ENCODE data around the gene RNASET2. TPM values are rescaled to one million over a fixed set of nuclear protein-coding genes. Genes with fewer than 3 reads are reported as not detected.

The RNASET2 gene
- total RNA-seq, 1 donor from 2014 or later = 27.1 TPM

DNA sequence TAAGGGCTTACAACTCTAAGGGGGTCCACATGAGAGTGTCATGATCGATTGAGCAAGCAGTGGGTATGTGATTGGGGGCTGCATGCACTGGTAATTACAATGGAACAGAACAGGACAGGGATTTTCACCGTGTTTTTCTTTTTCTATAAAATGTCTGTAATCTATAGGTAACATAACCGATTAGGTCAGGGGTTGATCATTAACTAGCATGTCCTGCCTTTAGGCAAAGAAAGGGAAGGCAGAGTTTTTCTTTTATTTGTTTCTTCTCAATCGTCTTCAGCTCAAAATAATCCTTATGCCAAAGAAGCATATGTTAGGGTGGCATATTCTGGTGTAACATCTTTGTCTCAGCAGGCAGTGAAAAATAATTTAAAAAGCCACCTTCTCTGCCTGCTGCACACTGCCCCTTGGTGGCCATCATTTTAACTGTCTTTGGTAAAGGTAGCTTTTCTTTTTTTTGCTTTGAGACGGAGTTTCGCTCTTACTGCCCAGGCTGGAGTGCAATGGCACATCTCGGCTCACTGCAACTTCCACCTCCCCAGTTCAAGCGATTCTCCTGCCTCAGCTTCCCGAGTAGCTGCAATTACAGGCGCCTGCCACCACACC, 33.2 kb upstream of the RNASET2 start:
- DNase-seq (ENCODE audit: low spot score) = no peak
- H3K36me3 Mint-ChIP-seq (ENCODE audit: low read depth) = no peaks in the 10 kb centered on the region
- H3K27ac Mint-ChIP-seq (ENCODE audit: unreplicated experiment) = no peak overlapping the region
- TF ChIP-seq, protein P1, sequence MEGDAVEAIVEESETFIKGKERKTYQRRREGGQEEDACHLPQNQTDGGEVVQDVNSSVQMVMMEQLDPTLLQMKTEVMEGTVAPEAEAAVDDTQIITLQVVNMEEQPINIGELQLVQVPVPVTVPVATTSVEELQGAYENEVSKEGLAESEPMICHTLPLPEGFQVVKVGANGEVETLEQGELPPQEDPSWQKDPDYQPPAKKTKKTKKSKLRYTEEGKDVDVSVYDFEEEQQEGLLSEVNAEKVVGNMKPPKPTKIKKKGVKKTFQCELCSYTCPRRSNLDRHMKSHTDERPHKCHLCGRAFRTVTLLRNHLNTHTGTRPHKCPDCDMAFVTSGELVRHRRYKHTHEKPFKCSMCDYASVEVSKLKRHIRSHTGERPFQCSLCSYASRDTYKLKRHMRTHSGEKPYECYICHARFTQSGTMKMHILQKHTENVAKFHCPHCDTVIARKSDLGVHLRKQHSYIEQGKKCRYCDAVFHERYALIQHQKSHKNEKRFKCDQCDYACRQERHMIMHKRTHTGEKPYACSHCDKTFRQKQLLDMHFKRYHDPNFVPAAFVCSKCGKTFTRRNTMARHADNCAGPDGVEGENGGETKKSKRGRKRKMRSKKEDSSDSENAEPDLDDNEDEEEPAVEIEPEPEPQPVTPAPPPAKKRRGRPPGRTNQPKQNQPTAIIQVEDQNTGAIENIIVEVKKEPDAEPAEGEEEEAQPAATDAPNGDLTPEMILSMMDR (IDR thresholded peaks at IDR 0.05) = peak; percentile 76
- H3K9me3 Mint-ChIP-seq (ENCODE audit: low read depth) = no peaks in the 10 kb centered on the region
- peaks cover 16% of the 10 kb centered on the region for H3K4me1 Mint-ChIP-seq (ENCODE audit: low read depth)
- H3K27me3 Mint-ChIP-seq (ENCODE audit: low read depth) = no peaks in the 10 kb centered on the region
- no peak overlapping the region for H3K4me3 Mint-ChIP-seq (ENCODE audit: unreplicated experiment)

DNA sequence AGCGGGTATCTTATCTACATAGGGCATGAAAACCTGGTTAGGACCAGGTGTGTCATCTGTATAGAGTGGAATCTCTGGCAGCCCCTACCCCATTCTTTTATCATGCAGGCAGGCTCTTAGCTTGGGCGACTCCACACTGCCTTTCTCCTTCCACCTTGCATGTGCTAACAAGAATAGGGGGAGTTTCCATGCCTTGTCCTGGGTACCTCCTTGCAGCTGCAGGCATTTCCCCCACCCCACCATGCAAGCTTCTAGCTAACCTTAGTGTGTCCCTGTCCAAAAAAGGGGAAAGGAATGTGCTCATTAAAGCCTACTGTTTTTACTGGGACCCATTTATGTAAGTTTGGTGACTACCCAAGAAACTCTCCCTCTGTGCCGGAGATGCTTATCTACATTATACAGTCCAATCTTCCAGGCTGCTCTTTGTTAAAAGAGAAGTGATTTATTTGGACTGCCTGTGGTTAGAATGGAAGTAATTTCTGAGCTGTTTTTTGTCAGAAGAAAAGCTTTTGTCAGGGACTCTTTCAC, 32.4 kb upstream of the RNASET2 start:
- peaks cover 22% of the 10 kb centered on the region for H3K4me1 Mint-ChIP-seq (ENCODE audit: low read depth)
- H3K4me3 Mint-ChIP-seq (ENCODE audit: unreplicated experiment) = no peak overlapping the region
- no peak for DNase-seq (ENCODE audit: low spot score)
- TF ChIP-seq, protein P1 (IDR thresholded peaks at IDR 0.05) = no peak
- H3K9me3 Mint-ChIP-seq (ENCODE audit: low read depth) = no peaks in the 10 kb centered on the region
- no peaks in the 10 kb centered on the region for H3K36me3 Mint-ChIP-seq (ENCODE audit: low read depth)
- H3K27ac Mint-ChIP-seq (ENCODE audit: unreplicated experiment) = no peak overlapping the region
- no peaks in the 10 kb centered on the region for H3K27me3 Mint-ChIP-seq (ENCODE audit: low read depth)

DNA sequence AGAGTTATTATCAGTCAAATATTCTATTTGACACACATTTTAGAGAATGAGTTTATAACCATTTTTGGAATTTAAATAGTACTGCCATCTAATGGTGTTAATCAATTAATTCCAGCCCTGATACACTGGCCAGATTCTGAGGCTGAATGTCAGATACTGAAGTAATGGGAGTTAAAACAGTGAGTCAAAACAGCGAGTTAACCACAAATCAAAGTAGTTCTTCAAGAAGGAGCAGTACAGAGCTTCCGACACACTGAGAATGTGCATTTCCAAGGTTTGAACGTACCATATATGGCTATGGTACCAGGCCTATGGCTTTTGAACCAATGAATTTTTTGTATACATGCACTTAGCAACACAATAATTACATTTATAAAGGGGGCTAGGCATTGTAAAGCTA, 31.6 kb upstream of the RNASET2 start:
- Mint-ChIP-seq H3K36me3 (ENCODE audit: low read depth) (no peaks in the 10 kb centered on the region), H3K27me3 (ENCODE audit: low read depth) (no peaks in the 10 kb centered on the region), H3K9me3 (ENCODE audit: low read depth) (no peaks in the 10 kb centered on the region), H3K27ac (ENCODE audit: unreplicated experiment) (no peak overlapping the region), H3K4me3 (ENCODE audit: unreplicated experiment) (no peak overlapping the region), H3K4me1 (ENCODE audit: low read depth) (peaks cover 23% of the 10 kb centered on the region)
- DNase-seq (ENCODE audit: low spot score) = no peak
- TF ChIP-seq, protein P1 (IDR thresholded peaks at IDR 0.05) = peak; percentile 44

DNA sequence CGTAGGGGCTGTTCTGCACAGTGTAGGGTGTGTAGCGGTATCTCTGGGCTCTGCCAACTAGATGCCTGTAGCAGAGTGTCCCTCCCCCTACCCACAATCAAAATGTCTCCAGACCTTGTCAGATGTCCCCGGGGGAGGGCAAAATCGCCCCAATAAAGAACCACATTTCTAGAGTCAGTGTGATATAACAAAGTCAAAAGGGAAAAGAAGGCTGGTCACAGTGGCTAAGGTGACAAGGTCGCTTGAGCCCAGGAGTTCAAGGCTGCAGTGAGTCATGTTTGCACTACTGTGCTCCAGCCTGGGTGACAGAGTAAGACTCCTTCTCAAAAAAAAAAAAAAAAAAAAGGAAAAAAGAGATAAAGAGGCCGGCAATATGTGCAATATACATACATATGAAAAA, 31.1 kb upstream of the RNASET2 start:
- H3K9me3 Mint-ChIP-seq (ENCODE audit: low read depth) = no peaks in the 10 kb centered on the region
- TF ChIP-seq, protein P1 (IDR thresholded peaks at IDR 0.05) = no peak
- no peaks in the 10 kb centered on the region for H3K27me3 Mint-ChIP-seq (ENCODE audit: low read depth)
- no peak overlapping the region for H3K27ac Mint-ChIP-seq (ENCODE audit: unreplicated experiment)
- no peak for DNase-seq (ENCODE audit: low spot score)
- H3K4me1 Mint-ChIP-seq (ENCODE audit: low read depth) = peaks cover 23% of the 10 kb centered on the region
- no peaks in the 10 kb centered on the region for H3K36me3 Mint-ChIP-seq (ENCODE audit: low read depth)
- H3K4me3 Mint-ChIP-seq (ENCODE audit: unreplicated experiment) = no peak overlapping the region

DNA sequence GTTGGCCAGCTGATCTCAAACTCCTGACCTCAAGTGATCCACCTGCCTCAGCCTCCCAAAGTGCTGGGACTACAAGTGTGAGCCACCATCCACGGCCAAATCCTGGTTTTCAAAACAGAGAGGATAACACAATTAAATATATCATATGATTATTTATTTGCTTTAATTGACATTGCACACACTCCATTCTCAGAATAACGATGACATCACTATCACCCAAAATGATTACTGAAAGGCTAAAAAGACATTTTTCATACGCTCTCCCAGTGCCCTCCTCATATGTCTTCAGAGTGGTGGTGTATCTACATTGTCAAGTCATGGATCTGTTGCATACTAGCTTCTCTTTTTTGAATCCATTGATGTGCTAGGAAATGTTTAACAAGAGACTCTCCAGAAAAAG, 24.4 kb upstream of the RNASET2 start:
- Mint-ChIP-seq H3K4me3 (ENCODE audit: unreplicated experiment) (no peak overlapping the region), H3K27ac (ENCODE audit: unreplicated experiment) (no peak overlapping the region), H3K4me1 (ENCODE audit: low read depth) (peaks cover 22% of the 10 kb centered on the region), H3K27me3 (ENCODE audit: low read depth) (no peaks in the 10 kb centered on the region), H3K9me3 (ENCODE audit: low read depth) (no peaks in the 10 kb centered on the region), H3K36me3 (ENCODE audit: low read depth) (no peaks in the 10 kb centered on the region)
- TF ChIP-seq, protein P1 (IDR thresholded peaks at IDR 0.05) = no peak
- DNase-seq (ENCODE audit: low spot score) = no peak

All from chondrocyte (in vitro differentiated cells).